Measurements from ENCODE around the gene VPS4B.

DNA sequence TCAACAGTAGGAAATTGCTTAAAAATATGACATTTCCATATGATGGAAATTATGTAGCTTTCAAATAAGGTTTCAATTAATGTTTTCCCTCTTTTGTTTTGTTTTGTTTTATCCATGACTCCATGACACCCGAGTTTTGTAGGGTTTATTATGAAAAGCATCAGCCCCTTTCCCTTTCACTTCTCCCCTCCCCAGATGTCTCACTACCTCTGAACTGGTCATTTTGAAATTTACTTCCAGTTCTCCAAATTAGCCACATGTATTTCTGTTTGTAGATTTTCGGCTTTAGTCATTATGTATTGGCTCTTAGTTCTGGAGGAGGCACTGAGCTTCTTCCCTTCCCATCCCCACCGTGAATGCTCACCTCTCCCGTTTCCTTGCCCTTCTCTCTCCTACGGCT lies 18.6 kb upstream of the VPS4B start:
- TF ChIP-seq CTCF (conservative IDR thresholded peaks at IDR 0.05) (no peak), EZH2 (IDR thresholded peaks at IDR 0.05; ENCODE audit: low read depth) (no peak)

Data from PC-9 (cell line).